GM21825 (cell line): Measurements from ENCODE around the gene BEGAIN.

Experiments
- ATAC-seq: cut with Tn5 transposase; IDR thresholded peaks from one replicate; pipeline ENCODE4 v1.9.1; 2021; ENCODE audit warnings: mild to moderate bottlenecking, moderate library complexity; ENCODE audit not compliant: unreplicated experiment

The BEGAIN gene

GRCh38 chr14:100538351-100539002 lies 48.7 kb downstream of the BEGAIN start:
- ATAC-seq = no peak

DNA sequence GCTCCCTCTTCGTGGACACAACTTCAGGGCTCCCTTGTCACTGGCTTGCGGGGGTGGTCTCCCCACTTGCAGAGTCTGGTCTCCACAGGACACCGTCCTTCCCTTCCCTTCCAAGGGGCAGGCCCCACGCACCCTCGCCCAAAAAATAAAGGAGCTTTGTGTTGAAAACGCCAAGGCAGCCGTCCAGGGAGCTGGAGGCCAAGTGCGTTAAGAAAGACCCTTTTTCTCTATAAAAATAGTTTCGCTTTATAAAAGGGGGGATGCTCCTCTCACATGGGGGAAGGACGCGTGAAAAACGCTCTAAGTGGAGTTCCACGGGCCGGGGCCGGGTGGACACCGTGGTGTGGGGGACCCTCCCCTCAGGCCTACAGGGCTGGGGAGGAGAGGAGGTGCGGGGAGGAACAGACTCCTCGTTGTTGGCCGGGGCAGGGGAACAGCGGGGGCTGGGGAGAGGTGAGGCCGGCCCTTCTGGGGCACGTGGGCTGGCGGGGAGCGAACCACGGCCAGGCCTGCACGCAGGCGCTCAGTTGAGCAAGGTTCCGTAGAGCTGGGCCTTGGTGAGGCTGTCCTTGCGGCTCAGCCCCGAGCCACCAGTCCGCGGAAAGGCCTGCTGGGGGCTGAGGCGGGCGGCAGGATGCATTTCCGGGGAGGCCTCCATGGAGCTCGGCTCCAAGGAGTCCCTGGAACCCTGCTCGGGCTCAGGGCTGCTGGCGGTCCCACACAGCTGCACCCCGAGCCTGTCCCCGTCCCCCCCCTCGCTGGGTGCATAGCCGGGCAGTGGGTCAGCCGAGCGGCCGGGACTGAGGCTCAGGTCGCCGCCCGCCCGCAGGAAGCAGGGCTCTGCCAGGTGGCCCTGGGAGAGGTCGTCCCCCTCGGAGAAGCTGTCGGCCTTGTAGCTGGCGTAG lies 49.5 kb downstream of the BEGAIN start:
- ATAC-seq = no peak

GRCh38 chr14:100536721-100537445 lies 50.3 kb downstream of the BEGAIN start:
- no peak for ATAC-seq

DNA sequence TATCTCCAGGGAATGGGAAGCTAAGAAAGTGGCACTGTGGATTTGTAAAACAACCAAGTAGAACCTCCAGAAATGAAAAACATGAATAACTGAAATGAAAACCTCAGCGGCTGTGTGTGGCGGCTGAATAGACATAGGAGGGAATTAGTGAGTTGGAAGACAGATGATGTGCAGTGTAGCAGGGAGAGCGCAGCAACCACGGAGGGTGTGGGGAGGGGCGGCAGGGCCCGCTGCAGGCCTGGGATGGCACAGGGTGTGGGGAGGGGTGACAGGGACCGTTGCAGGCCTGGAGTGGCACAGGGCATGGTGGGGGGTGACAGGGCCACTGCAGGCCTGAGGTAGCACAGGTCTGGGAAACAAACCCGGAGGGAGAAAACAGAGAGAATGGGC lies 51.1 kb downstream of the BEGAIN start:
- ATAC-seq = no peak

GRCh38 chr14:100535287-100536120 lies 51.7 kb downstream of the BEGAIN start:
- ATAC-seq = no peak

- no peak for ATAC-seq
Observed at GRCh38 chr14:100534528-100535286, 52.5 kb downstream of the BEGAIN start.

GRCh38 chr14:100533656-100534485 lies 53.3 kb downstream of the BEGAIN start:
- ATAC-seq = no peak

DNA sequence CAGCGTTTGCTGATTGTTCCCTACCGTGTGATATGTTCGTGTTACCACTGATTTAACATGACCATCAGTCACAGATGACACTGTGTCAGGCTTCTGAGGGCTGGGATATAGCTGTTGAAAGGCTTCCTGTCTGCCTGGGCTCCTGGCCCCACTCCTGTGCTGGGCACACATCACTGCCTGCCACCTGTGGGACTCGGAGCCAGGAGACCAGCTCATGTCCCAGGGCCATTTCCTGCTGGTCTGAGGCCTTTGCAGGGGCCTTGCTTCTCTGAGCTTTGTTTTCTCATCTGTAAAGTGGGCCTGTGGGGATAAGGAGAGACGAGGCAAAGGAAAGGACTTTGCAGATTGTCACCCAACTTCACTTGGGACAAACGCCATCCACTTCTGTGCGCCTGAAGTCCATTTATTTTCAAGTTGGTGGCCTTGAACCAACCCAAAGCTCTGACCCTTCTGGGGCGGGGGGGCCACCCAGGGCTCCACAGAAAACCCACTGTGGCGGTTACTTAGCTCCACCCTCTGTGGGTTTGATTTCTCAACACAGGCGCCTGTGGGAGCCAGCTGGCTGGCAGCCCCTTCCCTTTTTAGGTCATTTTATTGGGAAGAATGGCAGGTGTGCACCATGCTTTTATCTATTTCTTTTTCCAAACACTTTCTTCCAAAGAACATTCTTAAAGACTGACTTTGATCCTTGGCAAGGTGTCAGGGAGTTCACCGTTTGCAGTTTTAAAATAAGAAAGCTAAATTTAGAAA lies 54.1 kb downstream of the BEGAIN start:
- ATAC-seq = no peak

- ATAC-seq = no peak
Observed at GRCh38 chr14:100532154-100532861, 54.9 kb downstream of the BEGAIN start.

- ATAC-seq = no peak
Observed at GRCh38 chr14:100531152-100532121, 55.8 kb downstream of the BEGAIN start.

GRCh38 chr14:100530270-100531072 lies 56.7 kb downstream of the BEGAIN start:
- no peak for ATAC-seq

DNA sequence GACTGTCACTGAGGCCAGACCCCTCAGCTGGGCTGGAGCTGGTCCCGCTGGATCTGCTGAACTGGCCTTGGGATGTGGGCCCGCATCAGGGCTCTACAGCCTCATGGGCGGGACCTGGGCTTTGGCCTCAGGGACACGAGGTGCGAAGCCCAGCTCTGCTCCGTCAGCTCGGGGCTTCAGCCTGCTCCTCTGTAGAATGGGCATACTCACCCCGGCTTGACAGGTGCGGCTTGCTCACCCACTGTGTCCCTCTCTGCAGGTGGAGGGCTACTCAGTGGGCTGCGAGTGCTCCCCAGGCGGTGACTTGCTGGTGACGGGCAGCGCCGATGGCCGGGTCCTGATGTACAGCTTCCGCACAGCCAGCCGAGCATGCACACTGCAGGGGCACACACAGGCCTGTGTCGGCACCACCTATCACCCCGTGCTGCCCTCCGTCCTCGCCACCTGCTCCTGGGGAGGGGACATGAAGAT lies 57.6 kb downstream of the BEGAIN start:
- ATAC-seq = no peak

DNA sequence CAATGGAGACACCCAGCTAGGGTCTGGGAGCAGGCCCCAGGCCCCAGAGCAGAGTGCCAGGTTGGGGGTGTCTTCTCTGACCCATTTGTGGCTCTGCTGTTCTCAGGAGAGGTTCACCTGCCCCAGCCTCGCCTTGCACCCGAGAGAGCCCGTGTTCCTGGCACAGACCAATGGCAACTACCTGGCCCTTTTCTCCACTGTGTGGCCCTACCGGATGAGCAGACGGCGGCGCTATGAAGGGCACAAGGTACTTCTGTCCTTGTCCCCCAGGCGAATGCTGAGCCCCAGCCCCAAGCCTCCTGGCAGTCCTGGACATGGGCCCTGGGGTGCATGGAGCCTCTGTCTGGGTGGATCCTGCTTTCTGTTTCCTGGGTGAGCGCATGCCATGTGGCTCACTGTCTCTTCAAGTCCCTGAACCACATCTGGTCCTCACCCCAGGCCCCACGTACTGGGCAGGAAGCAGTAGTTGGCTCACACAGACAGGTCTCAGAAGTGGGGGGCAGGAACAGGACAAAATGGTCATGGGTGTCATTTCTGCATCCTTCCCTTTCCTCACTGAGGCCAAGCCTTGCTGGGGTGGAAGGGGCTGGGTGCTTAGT lies 58.2 kb downstream of the BEGAIN start:
- ATAC-seq = no peak

- no peak for ATAC-seq
Observed at GRCh38 chr14:100526632-100527031, 60.6 kb downstream of the BEGAIN start.

DNA sequence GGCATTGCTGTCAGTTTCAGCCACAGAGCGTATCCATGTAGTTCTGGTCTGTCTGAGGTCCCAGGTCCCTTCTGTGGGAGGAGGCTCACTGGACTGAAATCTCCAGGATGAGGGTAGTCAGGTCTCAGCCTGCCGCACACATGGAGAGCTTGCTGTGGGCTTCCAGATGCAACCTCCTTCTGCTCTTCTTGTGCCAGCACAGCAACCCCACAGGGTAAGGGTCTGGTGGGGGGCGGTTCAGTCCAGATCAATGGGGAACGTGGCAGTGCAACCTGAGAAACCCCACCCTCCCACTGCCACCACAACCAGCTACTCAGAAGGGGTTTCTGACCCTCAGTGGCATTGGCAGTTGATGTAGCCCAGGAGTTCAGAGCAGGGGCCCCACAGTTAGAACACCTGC lies 61.2 kb downstream of the BEGAIN start:
- ATAC-seq = no peak
